PFSK-1 (cell line): ENCODE results near the gene TOR1A.
A peak's percentile ranks its signal among the peaks of the same experiment; 100 is the strongest.

Source experiments
- FOXP2 ChIP-seq: optimal IDR thresholded peaks from 2 replicates; pipeline ENCODE3; 2011; ENCODE audit warnings: borderline replicate concordance, control low read depth, inconsistent platforms; ENCODE audit not compliant: insufficient read depth; ENCODE audit errors: extremely low read length, extremely low read depth
- POLR2AphosphoS5 ChIP-seq: IDR thresholded peaks from 2 replicates; pipeline ENCODE4 v1.6.1; 2012; ENCODE audit warnings: low read depth, mild to moderate bottlenecking, control low read depth, low read length, moderate library complexity
- SIN3A ChIP-seq: IDR thresholded peaks from 2 replicates; pipeline ENCODE4 v1.6.1; 2012; ENCODE audit warnings: mild to moderate bottlenecking, low read length, moderate library complexity, borderline replicate concordance; ENCODE audit not compliant: insufficient read depth
- TAF1 ChIP-seq: IDR thresholded peaks from 2 replicates; pipeline ENCODE4 v1.6.1; 2012; ENCODE audit warnings: low read length, control low read depth, borderline replicate concordance; ENCODE audit not compliant: insufficient read depth
- TF ChIP-seq, protein P1 (sequence below), 2 experiments: IDR thresholded peaks; 2 replicates each; pipeline versions ENCODE4 v1.6.1 to v1.8.0; 2011 to 2012; ENCODE audit warnings: low read depth in 2 of 2, low read length in 2 of 2, control low read depth in 1 of 2, inconsistent platforms in 1 of 2, mild to moderate bottlenecking in 1 of 2, moderate library complexity in 1 of 2; ENCODE audit not compliant: insufficient read depth in 1 of 2

TOR1A gene

GRCh38 chr9:129841071-129841470 is 17.1 kb upstream of the TOR1A start:
- no peak for TF ChIP-seq FOXP2
- no peak for TF ChIP-seq SIN3A
- TF ChIP-seq POLR2AphosphoS5: no peak
- TF ChIP-seq TAF1: no peak
- TF ChIP-seq, protein P1, sequence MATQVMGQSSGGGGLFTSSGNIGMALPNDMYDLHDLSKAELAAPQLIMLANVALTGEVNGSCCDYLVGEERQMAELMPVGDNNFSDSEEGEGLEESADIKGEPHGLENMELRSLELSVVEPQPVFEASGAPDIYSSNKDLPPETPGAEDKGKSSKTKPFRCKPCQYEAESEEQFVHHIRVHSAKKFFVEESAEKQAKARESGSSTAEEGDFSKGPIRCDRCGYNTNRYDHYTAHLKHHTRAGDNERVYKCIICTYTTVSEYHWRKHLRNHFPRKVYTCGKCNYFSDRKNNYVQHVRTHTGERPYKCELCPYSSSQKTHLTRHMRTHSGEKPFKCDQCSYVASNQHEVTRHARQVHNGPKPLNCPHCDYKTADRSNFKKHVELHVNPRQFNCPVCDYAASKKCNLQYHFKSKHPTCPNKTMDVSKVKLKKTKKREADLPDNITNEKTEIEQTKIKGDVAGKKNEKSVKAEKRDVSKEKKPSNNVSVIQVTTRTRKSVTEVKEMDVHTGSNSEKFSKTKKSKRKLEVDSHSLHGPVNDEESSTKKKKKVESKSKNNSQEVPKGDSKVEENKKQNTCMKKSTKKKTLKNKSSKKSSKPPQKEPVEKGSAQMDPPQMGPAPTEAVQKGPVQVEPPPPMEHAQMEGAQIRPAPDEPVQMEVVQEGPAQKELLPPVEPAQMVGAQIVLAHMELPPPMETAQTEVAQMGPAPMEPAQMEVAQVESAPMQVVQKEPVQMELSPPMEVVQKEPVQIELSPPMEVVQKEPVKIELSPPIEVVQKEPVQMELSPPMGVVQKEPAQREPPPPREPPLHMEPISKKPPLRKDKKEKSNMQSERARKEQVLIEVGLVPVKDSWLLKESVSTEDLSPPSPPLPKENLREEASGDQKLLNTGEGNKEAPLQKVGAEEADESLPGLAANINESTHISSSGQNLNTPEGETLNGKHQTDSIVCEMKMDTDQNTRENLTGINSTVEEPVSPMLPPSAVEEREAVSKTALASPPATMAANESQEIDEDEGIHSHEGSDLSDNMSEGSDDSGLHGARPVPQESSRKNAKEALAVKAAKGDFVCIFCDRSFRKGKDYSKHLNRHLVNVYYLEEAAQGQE (IDR thresholded peaks at IDR 0.05; ENCODE audit: insufficient read depth in 1 of 2, low read depth in 2 of 2, low read length in 2 of 2): no peak

- TF ChIP-seq SIN3A (no peak), FOXP2 (no peak), TAF1 (no peak), POLR2AphosphoS5 (no peak)
- TF ChIP-seq, protein P1 (IDR thresholded peaks at IDR 0.05; ENCODE audit: insufficient read depth in 1 of 2, low read depth in 2 of 2, low read length in 2 of 2): no peak
Observed at GRCh38 chr9:129840034-129840433, 16.1 kb upstream of the TOR1A start.

DNA sequence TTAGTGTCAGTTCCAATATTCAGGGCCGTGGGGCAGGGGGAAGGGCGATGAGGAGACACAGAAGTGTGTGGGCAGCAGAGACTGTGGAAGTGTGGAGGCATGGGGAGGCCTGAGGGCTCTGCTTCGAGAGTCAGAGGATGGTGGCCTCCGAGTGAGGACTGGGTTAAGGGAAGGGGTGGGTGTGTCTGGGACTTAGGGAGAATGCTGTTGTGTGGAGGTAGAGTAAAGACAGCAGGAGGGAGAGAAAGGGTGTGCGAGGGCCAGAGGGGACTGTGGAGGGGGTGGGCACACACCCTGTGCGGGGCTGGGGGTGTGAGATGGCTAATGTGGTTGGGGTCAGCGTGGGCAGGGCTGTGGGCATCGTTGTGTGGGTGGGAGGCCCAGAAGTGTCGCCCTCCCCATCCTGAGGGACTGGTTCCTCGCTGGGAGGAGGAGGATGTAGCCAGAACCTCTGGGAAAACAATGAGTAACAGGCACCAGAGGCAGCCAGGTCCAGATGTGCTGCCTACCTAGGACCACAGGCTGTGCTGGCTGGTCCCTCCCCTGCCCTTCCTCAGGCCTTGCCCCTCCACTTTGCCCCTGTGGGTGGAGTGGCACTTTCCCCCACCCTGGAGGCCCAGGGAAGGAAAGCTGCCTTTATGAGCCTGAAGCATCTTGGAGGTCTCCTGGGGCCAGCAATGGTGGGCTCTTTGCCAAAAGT is 15.5 kb upstream of the TOR1A start:
- TF ChIP-seq TAF1 (no peak), FOXP2 (no peak), SIN3A (no peak), POLR2AphosphoS5 (no peak)
- TF ChIP-seq, protein P1 (IDR thresholded peaks at IDR 0.05; ENCODE audit: insufficient read depth in 1 of 2, low read depth in 2 of 2, low read length in 2 of 2): no peak

- TF ChIP-seq POLR2AphosphoS5 (no peak), SIN3A (0 out of 2 replicates have a peak, but pooled peaks have one; percentile 10), FOXP2 (no peak), TAF1 (peak; percentile 35; the same call in 1 of the 2 replicates)
- TF ChIP-seq, protein P1 (IDR thresholded peaks at IDR 0.05; ENCODE audit: insufficient read depth in 1 of 2, low read depth in 2 of 2, low read length in 2 of 2): peak in 1 of 2 experiments; percentile 52; a peak in 1 of 4 replicates
Observed at GRCh38 chr9:129838707-129839259, 14.8 kb upstream of the TOR1A start.
